Adipose tissue (tissue), 3 donors: ENCODE results near the gene MEGF11. TPM values are rescaled to one million over a fixed set of nuclear protein-coding genes. Genes with fewer than 3 reads are reported as not detected.

Experiments used
- H3K27ac ChIP-seq: one replicate; pipeline ENCODE4 v1.5.1; 2013; ENCODE audit warnings: low read depth, low read length
- WGBS, 3 donors: extraction: QIAGEN DNeasy Blood & Tissue Kit; methylation state at CpG; one replicate each; pipeline ENCODE4 v1.1.7; 2013; 5-methylcytosine and 5-hydroxymethylcytosine counted together
- polyA plus RNA-seq, 3 donors: library from polyadenylated mRNA; stranded (reverse); fragments of 200-250 nt; gene quantifications; one replicate each; pipeline ENCODE4 v1.2.3, GENCODE V29; 2013
- donor health status: healthy with polysubstance abuse.
- donor health status: Bipolar disorder and iron deficiency.
- donor health status: healthy.

Gene MEGF11
- polyA plus RNA-seq, 3 donors = 0.01 to 0.22 TPM; not detected in 1

GRCh38 chr15:66226736-66227135, 26.8 kb downstream of the MEGF11 start:
- H3K27ac ChIP-seq = no peak overlapping the region
- 83 to 85% (median 85%) methylated on average over 8 of the region's 8 CpGs for WGBS, 3 donors

DNA sequence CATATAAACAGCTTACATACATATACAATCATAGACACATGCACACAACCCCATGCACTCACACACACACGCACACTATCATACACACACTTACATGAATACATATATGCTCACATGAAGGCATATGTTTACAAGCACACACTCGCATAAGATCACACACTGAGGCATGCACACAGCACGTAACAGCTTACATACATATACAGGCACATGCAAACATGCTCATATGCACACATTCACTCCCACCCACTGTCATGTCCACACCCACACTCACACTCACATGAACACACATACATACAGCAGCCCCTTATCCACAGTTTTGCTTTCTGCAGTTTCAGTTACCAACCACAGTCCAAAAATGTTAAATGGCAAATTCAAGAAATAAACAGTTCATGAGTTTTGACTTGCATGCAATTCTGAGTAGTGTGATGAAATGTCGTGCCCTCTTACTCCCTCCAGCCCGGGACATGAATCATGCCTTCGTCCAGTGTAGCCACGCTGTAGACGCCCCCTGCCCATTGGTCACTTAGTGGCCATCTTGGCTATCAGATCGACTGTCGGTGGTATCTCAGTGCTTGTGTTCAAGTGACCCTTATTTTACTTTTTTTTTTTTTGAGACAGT, 27.8 kb downstream of the MEGF11 start:
- 89 to 91% (median 90%) methylated on average over 10 of the region's 10 CpGs for WGBS, 3 donors
- no peak overlapping the region for H3K27ac ChIP-seq

- H3K27ac ChIP-seq = no peak overlapping the region
- 65 to 97% (median 93%) methylated on average over 6 of the region's 6 CpGs for WGBS, 3 donors
Observed at GRCh38 chr15:66224946-66225345, 28.6 kb downstream of the MEGF11 start.

DNA sequence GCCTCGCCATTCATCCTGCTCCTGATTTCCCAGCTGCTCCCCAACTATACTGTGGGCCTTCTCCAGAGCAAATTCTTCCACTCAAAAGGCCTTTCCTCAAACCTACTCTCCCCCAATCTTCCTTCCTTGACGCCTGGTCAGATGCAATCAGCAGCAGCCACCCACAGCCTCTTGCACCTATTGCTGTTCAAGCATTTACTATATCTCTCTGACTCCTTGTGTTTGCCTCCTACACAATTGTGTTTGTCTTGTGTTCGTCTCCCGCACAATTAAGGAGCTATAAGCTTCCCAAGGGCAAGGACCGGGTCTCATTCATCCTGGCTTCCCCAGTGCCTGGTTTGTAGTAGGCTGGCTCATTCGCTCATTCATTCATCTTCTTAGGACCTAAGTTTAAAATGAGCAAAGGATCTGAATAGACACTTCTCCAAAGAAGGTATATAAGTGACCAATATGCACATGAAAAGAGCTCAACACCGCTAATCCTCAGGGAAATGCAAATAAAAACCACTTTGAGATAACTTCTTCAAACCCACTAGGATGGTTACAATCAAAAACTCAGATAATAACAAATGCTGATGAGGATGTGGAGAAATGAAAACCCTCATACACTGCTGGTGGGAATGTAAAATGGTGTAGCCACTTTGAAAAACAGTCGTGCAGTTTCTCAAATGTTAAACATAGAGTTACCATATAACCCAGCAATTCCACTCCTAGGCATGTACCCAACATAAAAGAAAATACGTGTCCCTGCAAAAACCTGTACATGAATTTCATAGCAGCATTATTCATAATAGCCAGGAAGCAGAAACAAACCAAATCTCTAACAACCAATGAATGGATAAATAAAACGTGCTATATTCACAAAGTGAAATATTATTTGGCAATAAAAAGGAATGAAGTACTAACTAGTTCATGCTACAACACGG, 31.0 kb downstream of the MEGF11 start:
- no peak overlapping the region for H3K27ac ChIP-seq
- WGBS, 3 donors = 80 to 88% (median 81%) methylated on average over 11 of the region's 11 CpGs

- H3K27ac ChIP-seq = no peak overlapping the region
- 30 to 45% (median 37%) methylated on average over 9 of the region's 9 CpGs for WGBS, 3 donors
Observed at GRCh38 chr15:66221126-66221525, 32.4 kb downstream of the MEGF11 start.

DNA sequence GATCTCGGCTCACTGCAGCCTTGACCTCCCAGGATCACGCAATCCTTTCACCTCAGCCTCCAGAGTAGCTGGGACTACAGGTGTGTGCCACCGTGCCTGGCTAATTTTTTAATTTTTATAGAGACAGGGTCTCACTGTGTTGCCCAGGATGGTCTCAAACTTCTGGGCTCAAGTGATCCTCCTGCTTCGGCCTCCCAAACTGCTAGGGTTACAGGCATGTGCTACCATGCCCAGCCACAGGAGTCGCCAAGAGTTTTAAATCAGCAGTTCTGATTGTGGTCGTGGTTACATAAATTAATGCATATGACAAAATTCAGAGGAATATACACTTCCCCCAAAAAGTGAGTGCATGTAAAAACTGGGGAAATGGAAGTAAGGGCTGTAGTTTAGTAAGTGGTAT, 32.9 kb downstream of the MEGF11 start:
- no peak overlapping the region for H3K27ac ChIP-seq
- WGBS, 3 donors = 82 to 91% (median 87%) methylated on average over 6 of the region's 6 CpGs

DNA sequence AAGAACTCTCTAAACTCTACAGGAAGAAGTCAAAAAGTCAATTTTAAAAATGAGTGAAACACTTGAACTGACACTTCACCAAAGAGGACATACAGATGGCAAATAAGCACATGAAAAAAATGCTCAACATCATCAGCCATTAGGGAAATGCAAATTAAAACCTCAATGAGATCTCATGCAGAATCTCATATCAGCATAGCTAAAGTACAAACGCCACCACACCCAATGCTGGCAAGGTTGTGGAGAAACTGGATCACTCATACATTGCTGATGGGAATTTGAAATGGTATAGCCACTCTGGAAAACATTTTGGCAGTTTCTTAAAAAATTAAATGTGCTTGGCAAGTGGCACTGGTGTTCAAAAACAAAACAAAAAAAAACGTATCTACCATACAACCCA, 34.2 kb downstream of the MEGF11 start:
- WGBS, 3 donors = 64 to 75% (median 70%) methylated on average over 2 of the region's 2 CpGs
- no peak overlapping the region for H3K27ac ChIP-seq

DNA sequence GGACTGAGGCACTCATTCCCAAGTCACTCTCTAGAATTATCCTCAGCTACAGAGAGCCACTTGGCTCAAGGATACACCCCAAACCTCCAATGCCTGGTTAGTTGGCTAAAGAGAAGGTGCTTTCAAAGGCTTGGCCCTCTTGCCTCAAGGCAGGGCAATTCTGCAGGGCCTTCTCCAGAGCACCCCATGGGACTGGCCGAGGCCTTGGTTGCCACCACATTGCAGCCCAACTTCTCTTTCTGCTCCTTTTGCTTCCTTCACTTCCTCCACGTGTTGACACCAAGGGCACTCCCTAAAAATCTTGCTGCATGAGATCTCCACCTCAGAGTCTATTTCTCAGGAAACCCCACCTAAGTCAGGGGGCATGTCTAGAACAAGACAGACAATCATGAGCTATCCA, 36.7 kb downstream of the MEGF11 start:
- H3K27ac ChIP-seq = no peak overlapping the region
- 44 to 67% (median 50%) methylated on average over 2 of the region's 2 CpGs for WGBS, 3 donors

- H3K27ac ChIP-seq = no peak overlapping the region
- WGBS, 3 donors = 73 to 88% (median 85%) methylated on average over 4 of the region's 4 CpGs
Observed at GRCh38 chr15:66215811-66216210, 37.7 kb downstream of the MEGF11 start.

DNA sequence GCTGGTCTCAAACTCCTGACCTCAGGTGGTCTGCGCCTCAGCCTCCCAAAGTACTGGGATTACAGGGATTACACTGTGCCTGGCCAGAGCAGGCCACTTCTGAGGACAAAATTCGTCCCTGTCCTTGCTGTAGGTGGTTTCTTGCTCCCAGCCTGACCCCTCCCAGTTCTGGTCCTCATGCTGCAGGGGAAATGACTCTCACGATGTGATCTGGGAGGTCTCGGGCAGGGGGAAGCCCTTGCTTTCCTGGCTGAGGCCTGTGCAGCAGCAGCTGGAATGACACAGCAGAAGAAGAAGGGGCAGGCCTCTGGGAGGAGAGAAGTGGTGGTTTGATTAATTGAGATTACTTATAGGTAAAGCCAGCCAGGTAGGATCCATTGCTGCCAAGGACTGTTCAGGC, 39.3 kb downstream of the MEGF11 start:
- no peak overlapping the region for H3K27ac ChIP-seq
- WGBS, 3 donors = 51 to 66% (median 64%) methylated on average over 4 of the region's 4 CpGs

DNA sequence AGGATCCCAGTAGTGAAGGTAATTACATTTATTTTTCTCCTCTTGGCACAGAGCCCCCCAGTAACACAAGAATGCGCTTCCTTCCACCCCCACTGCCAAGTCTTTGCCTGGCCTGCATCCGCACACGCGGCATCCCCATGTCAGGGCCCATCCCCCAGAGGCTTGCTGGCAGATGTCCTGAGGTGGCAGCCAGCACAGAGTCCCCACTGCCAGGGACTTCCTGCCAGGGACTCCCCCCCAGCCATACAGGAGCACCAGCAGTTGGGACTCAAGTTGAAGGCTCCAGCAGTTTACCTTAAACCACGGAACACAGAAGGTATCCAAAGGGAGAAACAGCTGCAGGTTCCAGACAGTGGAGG, 41.0 kb downstream of the MEGF11 start:
- no peak overlapping the region for H3K27ac ChIP-seq
- WGBS, 3 donors = 48 to 70% (median 58%) methylated on average over 5 of the region's 5 CpGs

- WGBS, 3 donors = 76 to 80% (median 76%) methylated on average over 10 to 11 of the region's 11 CpGs
Observed at GRCh38 chr15:66211670-66212562, 41.6 kb downstream of the MEGF11 start.

GRCh38 chr15:66210684-66211083, 42.9 kb downstream of the MEGF11 start:
- no peak overlapping the region for H3K27ac ChIP-seq
- WGBS, 3 donors = 79 to 88% (median 85%) methylated on average over 4 of the region's 4 CpGs

More at GRCh38 chr15:66211670-66212562, 41.6 kb downstream of the MEGF11 start:
- no peak overlapping the region for H3K27ac ChIP-seq

DNA sequence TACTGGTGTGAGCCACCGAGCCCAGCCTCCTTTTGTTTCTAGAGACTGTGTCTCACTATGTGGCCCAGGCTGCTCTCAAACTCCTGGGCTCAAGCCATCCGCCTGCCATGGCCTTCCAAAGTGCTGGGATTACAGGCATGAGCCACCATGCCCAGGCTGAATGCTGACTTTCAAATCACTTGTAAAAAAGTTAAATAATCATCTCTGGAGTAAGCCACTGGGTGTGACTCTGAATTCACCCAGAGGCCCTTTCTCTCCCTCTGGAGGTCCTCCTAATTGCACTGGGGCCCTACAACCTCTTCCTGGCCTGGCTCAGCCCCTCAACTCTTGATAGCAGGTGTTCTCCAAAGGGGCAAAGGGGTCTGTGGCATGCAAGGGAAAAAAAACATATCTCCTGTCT, 54.8 kb downstream of the MEGF11 start:
- no peak overlapping the region for H3K27ac ChIP-seq
- WGBS, 3 donors = 92 to 97% (median 94%) methylated on average over 2 of the region's 2 CpGs

GRCh38 chr15:66196602-66197001, 56.9 kb downstream of the MEGF11 start:
- WGBS, 3 donors = 27 to 49% (median 42%) methylated on average over 2 of the region's 2 CpGs
- no peak overlapping the region for H3K27ac ChIP-seq

GRCh38 chr15:66195621-66196230, 57.8 kb downstream of the MEGF11 start:
- H3K27ac ChIP-seq = no peak overlapping the region
- 80 to 85% (median 84%) methylated on average over 10 of the region's 10 CpGs for WGBS, 3 donors

GRCh38 chr15:66193066-66193465, 60.5 kb downstream of the MEGF11 start:
- WGBS, 3 donors = 88 to 93% (median 93%) methylated on average over 3 of the region's 3 CpGs
- H3K27ac ChIP-seq = no peak overlapping the region

- 67 to 78% (median 78%) methylated on average over 5 of the region's 5 CpGs for WGBS, 3 donors
Observed at GRCh38 chr15:66190746-66191145, 62.8 kb downstream of the MEGF11 start.

More at GRCh38 chr15:66190746-66191145, 62.8 kb downstream of the MEGF11 start:
- no peak overlapping the region for H3K27ac ChIP-seq
